DOHH2 (cell line): ENCODE results near the gene S100A3.

Source experiments
- CTCF ChIP-seq: fragments of 200-600 bp; sonication (generic); IDR thresholded peaks from one replicate; pipeline ENCODE4 v1.5.1; 2014; ENCODE audit warnings: antibody characterized with exemption, mild to moderate bottlenecking, low read depth, low read length; ENCODE audit not compliant: poor library complexity, severe bottlenecking
- EZH2phosphoT487 ChIP-seq: fragments of 200-600 bp; sonication (generic); IDR thresholded peaks from 2 replicates; pipeline ENCODE4 v1.6.1; 2017; ENCODE audit warnings: borderline replicate concordance, mild to moderate bottlenecking, antibody characterized with exemption, low read length, moderate library complexity, mixed read lengths

- TF ChIP-seq CTCF (no peak), EZH2phosphoT487 (no peak)
Observed at GRCh38 chr1:153565529-153566374, 16.7 kb upstream of the S100A3 start, which contains the start of gene S100A2.
